ENCODE measurements around the gene GPR153.

The GPR153 gene

DNA sequence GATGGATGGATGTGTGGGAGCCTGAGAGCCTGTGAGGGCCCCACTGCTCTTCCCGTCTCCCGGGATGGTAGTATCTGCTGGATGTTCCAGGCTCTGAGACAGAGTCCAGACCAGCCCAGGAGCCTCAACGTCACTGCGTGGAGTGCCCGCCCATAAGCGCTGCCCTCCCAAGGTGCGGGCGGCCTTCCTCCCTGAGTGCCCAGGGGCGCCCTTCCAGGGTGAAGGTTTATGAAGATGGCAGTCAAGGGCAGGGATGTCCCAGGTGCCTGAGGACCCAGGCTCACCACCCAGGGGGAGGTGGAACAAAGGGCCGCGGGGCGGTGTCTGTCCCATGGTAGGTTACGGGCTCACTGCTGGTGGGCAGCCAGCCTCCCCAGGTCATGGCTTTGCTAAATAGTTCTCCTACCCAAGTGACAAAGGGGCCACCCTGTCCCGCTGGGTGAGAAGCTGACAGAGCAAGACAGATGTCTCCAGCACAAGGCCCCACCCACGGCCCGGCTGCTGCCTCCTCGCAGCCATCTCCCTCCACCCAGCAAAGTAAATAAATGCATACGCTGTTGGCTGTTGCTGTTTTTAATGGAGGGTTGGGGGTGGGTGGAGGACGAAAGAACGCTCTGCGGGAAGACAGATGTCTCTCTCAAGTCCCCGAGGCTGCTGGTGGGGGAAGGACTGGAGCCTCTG is 9.0 kb upstream of the GPR153 start:
- Histone ChIP-seq H3K4me1 (ENCODE audit: control extremely low read depth in 1 of 4, control insufficient read depth in 4 of 4, insufficient read depth in 4 of 4, low read length in 3 of 4) (no peaks in the 10 kb centered on the region), H3K4me3 (ENCODE audit: control insufficient read depth in 1 of 7, extremely low read depth in 1 of 7, insufficient read depth in 4 of 7, low read depth in 2 of 7, low read length in 6 of 7) (no peak overlapping the region), H3K36me3 (ENCODE audit: control insufficient read depth in 4 of 4, insufficient read depth in 4 of 4, low read length in 3 of 4) (peaks cover 0 to 7% (median 0%) of the 10 kb centered on the region in 4 experiments), H3K27ac (ENCODE audit: insufficient read depth in 1 of 2, low read depth in 1 of 2, low read length in 2 of 2, poor library complexity in 1 of 2, severe bottlenecking in 2 of 2) (no peak overlapping the region), H3K9me3 (ENCODE audit: control extremely low read depth in 1 of 5, control insufficient read depth in 4 of 5, insufficient read depth in 2 of 5, low read depth in 1 of 5, low read length in 4 of 5) (no peaks in the 10 kb centered on the region), H3K27me3 (replicated peaks in 2 of 5; ENCODE audit: control insufficient read depth in 4 of 5, insufficient read depth in 5 of 5, low read length in 4 of 5) (no peaks in the 10 kb centered on the region)
- ChIA-PET CTCF (no interaction called here), POLR2A (no interaction called here)
- WGBS (ENCODE audit: insufficient coverage): 99% methylated on average over 8 of the region's 22 CpGs
- no peak for DNase-seq

DNA sequence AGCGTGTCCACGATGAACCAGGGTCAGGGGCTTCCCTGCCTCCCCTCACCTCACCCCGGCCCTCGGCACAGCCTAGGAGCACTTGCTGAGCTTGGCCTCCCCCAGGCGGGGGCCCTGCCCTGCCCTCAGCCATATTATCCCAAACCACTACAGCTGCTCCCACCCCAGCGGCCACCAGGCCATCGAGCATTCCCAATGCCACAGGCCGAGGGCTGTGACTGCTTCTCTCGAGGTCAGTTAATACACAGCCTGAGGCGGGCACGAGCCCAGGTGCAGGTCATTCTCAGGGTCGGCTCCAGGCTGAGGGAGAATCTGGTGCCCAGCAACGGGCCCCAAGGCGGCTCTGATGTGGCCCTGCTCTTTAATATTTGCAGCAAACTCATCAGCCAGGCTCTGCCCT is 8.4 kb upstream of the GPR153 start:
- Histone ChIP-seq H3K4me3 (ENCODE audit: control insufficient read depth in 1 of 7, extremely low read depth in 1 of 7, insufficient read depth in 4 of 7, low read depth in 2 of 7, low read length in 6 of 7) (no peak overlapping the region), H3K9me3 (ENCODE audit: control extremely low read depth in 1 of 5, control insufficient read depth in 4 of 5, insufficient read depth in 2 of 5, low read depth in 1 of 5, low read length in 4 of 5) (no peaks in the 10 kb centered on the region), H3K4me1 (ENCODE audit: control extremely low read depth in 1 of 4, control insufficient read depth in 4 of 4, insufficient read depth in 4 of 4, low read length in 3 of 4) (no peaks in the 10 kb centered on the region), H3K27ac (ENCODE audit: insufficient read depth in 1 of 2, low read depth in 1 of 2, low read length in 2 of 2, poor library complexity in 1 of 2, severe bottlenecking in 2 of 2) (no peak overlapping the region), H3K36me3 (ENCODE audit: control insufficient read depth in 4 of 4, insufficient read depth in 4 of 4, low read length in 3 of 4) (peaks cover 0 to 10% (median 0%) of the 10 kb centered on the region in 4 experiments), H3K27me3 (replicated peaks in 2 of 5; ENCODE audit: control insufficient read depth in 4 of 5, insufficient read depth in 5 of 5, low read length in 4 of 5) (no peaks in the 10 kb centered on the region)
- ChIA-PET POLR2A (no interaction called here), CTCF (no interaction called here)
- no peak for DNase-seq
- 94% methylated on average over 12 of the region's 14 CpGs for WGBS (ENCODE audit: insufficient coverage)

DNA sequence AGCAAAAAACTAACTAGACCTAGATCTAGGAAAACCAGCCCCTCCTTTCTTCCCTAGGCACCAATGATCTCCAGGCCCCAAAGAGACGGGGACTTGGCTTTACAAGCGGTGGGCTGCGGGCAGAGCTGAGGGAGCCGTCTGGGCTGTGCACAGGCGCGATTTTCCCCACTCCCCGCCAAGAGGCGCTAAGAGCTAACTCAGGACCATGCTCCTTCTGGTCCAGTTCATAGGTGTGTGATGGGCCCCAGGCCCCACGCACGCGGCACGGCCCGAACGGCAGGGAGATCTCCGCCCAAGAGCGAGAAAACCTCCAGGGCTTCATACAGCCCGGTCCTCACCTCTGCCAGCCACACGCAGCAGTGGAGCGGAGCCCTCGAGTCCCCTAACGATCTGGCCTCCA is 7.5 kb upstream of the GPR153 start:
- H3K36me3 ChIP-seq (ENCODE audit: control insufficient read depth in 4 of 4, insufficient read depth in 4 of 4, low read length in 3 of 4): peaks cover 0 to 8% (median 0%) of the 10 kb centered on the region in 4 experiments

DNA sequence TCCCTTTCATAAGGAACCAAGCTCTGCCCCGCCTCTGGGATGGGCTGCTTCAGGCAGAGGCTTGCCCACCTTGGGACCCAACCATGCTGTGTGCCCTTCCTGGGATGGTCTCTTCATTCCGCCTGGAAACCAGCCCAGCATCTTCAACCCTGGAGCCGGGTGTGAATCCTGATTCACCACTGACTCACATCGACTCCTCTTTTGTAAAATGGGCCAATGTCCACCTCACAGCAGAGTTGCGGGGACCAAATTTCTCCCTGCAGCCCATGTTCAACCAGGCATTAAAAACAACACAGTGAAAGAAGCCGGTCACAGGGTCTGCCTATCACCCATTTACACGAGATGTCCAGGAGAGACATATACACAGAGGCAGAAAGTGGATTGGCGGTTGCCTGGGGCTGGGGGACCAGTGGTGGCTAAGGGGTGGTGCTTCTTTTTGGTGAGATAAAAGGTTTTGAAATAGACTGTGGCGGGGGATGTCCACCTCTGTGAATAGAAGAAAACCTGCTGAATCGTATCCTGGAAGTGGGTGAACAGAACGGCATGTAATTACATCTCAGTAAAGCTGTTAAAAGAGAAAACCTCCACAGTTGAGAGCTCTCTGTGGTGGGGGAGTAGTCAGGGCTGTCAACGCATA is 6.9 kb upstream of the GPR153 start:
- Histone ChIP-seq H3K9me3 (ENCODE audit: control extremely low read depth in 1 of 5, control insufficient read depth in 4 of 5, insufficient read depth in 2 of 5, low read depth in 1 of 5, low read length in 4 of 5) (no peaks in the 10 kb centered on the region), H3K27me3 (replicated peaks in 2 of 5; ENCODE audit: control insufficient read depth in 4 of 5, insufficient read depth in 5 of 5, low read length in 4 of 5) (peaks cover 0 to 10% (median 2%) of the 10 kb centered on the region in 5 experiments), H3K27ac (ENCODE audit: insufficient read depth in 1 of 2, low read depth in 1 of 2, low read length in 2 of 2, poor library complexity in 1 of 2, severe bottlenecking in 2 of 2) (no peak overlapping the region), H3K4me3 (ENCODE audit: control insufficient read depth in 1 of 7, extremely low read depth in 1 of 7, insufficient read depth in 4 of 7, low read depth in 2 of 7, low read length in 6 of 7) (no peak overlapping the region), H3K4me1 (ENCODE audit: control extremely low read depth in 1 of 4, control insufficient read depth in 4 of 4, insufficient read depth in 4 of 4, low read length in 3 of 4) (no peaks in the 10 kb centered on the region), H3K36me3 (ENCODE audit: control insufficient read depth in 4 of 4, insufficient read depth in 4 of 4, low read length in 3 of 4) (peaks cover 0 to 3% (median 0%) of the 10 kb centered on the region in 4 experiments)
- 98% methylated on average over 7 of the region's 12 CpGs for WGBS (ENCODE audit: insufficient coverage)
- POLR2A ChIA-PET: no interaction called here
- DNase-seq: no peak
- CTCF ChIA-PET: interaction anchor here (0.6 kb wide), 1 partner anchor 10 kb away, joined by 3 read pairs; no protein-coding TSS in a partner anchor

More for the DNA sequence above, 7.5 kb upstream of the GPR153 start:
- H3K4me3 ChIP-seq (ENCODE audit: control insufficient read depth in 1 of 7, extremely low read depth in 1 of 7, insufficient read depth in 4 of 7, low read depth in 2 of 7, low read length in 6 of 7): no peak overlapping the region
- no peaks in the 10 kb centered on the region for H3K9me3 ChIP-seq (ENCODE audit: control extremely low read depth in 1 of 5, control insufficient read depth in 4 of 5, insufficient read depth in 2 of 5, low read depth in 1 of 5, low read length in 4 of 5)
- H3K4me1 ChIP-seq (ENCODE audit: control extremely low read depth in 1 of 4, control insufficient read depth in 4 of 4, insufficient read depth in 4 of 4, low read length in 3 of 4): no peaks in the 10 kb centered on the region
- ChIA-PET CTCF (interaction anchor here (0.6 kb wide), 1 partner anchor 9 kb away, joined by 3 read pairs; no protein-coding TSS in a partner anchor), POLR2A (no interaction called here)
- peaks cover 0 to 4% (median under 1%) of the 10 kb centered on the region in 5 experiments for H3K27me3 ChIP-seq (replicated peaks in 2 of 5; ENCODE audit: control insufficient read depth in 4 of 5, insufficient read depth in 5 of 5, low read length in 4 of 5)
- 93% methylated on average over 20 of the region's 21 CpGs for WGBS (ENCODE audit: insufficient coverage)
- H3K27ac ChIP-seq (ENCODE audit: insufficient read depth in 1 of 2, low read depth in 1 of 2, low read length in 2 of 2, poor library complexity in 1 of 2, severe bottlenecking in 2 of 2): no peak overlapping the region
- DNase-seq: no peak

DNA sequence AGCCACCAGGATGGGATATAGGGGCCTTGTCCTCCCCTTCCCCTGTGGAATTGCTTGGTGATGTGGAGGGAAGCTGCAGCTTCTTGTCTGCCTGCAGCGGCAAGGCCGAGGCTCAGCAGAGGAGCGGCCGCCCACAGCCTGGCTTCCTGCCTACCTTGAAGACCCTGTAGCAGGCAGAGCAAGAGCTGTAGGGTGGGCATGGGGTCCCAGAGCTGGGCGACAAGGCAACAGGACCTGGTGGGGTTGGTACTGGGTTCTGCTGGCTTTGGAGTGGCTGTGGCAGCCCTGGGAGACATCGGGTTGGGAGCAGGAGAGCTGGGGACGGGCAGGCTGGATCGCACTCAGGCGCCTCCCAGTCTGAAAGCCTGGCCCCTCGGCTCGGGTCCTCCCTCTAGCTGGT is 5.7 kb upstream of the GPR153 start:
- H3K9me3 ChIP-seq (ENCODE audit: control extremely low read depth in 1 of 5, control insufficient read depth in 4 of 5, insufficient read depth in 2 of 5, low read depth in 1 of 5, low read length in 4 of 5): no peaks in the 10 kb centered on the region
- 99% methylated on average over 11 of the region's 11 CpGs for WGBS (ENCODE audit: insufficient coverage)
- no peak overlapping the region for H3K27ac ChIP-seq (ENCODE audit: insufficient read depth in 1 of 2, low read depth in 1 of 2, low read length in 2 of 2, poor library complexity in 1 of 2, severe bottlenecking in 2 of 2)
- H3K27me3 ChIP-seq (replicated peaks in 2 of 5; ENCODE audit: control insufficient read depth in 4 of 5, insufficient read depth in 5 of 5, low read length in 4 of 5): peaks cover 0 to 21% (median 7%) of the 10 kb centered on the region in 5 experiments
- no peak overlapping the region for H3K4me3 ChIP-seq (ENCODE audit: control insufficient read depth in 1 of 7, extremely low read depth in 1 of 7, insufficient read depth in 4 of 7, low read depth in 2 of 7, low read length in 6 of 7)
- ChIA-PET POLR2A (no interaction called here), CTCF (no interaction called here)
- no peaks in the 10 kb centered on the region for H3K4me1 ChIP-seq (ENCODE audit: control extremely low read depth in 1 of 4, control insufficient read depth in 4 of 4, insufficient read depth in 4 of 4, low read length in 3 of 4)
- peaks cover 0 to 3% (median 0%) of the 10 kb centered on the region in 4 experiments for H3K36me3 ChIP-seq (ENCODE audit: control insufficient read depth in 4 of 4, insufficient read depth in 4 of 4, low read length in 3 of 4)
- no peak for DNase-seq

DNA sequence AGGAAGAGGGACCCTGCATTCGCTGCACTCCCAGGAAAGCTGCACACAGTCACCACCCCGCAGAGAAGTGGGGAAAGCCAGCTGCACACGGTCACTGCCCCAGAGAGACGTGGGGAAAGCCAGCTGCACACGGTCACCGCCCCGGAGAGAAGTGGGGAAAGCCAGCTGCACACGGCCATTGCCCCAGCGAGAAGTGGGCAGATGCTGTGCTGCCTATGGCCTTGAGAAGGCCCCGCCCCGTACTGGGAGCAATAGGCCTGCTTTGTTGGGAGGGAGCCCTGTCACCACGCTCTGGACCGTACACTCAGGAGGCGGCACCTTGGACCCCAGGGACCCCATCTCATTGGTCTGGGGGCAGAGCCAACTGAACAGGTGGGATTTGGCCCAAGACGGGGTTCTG is 4.3 kb upstream of the GPR153 start:
- POLR2A ChIA-PET: no interaction called here
- Histone ChIP-seq H3K36me3 (ENCODE audit: control insufficient read depth in 4 of 4, insufficient read depth in 4 of 4, low read length in 3 of 4) (peaks cover 0 to 3% (median 0%) of the 10 kb centered on the region in 4 experiments), H3K9me3 (ENCODE audit: control extremely low read depth in 1 of 5, control insufficient read depth in 4 of 5, insufficient read depth in 2 of 5, low read depth in 1 of 5, low read length in 4 of 5) (no peaks in the 10 kb centered on the region), H3K4me3 (ENCODE audit: control insufficient read depth in 1 of 7, extremely low read depth in 1 of 7, insufficient read depth in 4 of 7, low read depth in 2 of 7, low read length in 6 of 7) (no peak overlapping the region), H3K27me3 (replicated peaks in 2 of 5; ENCODE audit: control insufficient read depth in 4 of 5, insufficient read depth in 5 of 5, low read length in 4 of 5) (peaks cover 0 to 27% (median 8%) of the 10 kb centered on the region in 5 experiments), H3K4me1 (ENCODE audit: control extremely low read depth in 1 of 4, control insufficient read depth in 4 of 4, insufficient read depth in 4 of 4, low read length in 3 of 4) (peaks cover 0 to 11% (median 10%) of the 10 kb centered on the region in 4 experiments), H3K27ac (ENCODE audit: insufficient read depth in 1 of 2, low read depth in 1 of 2, low read length in 2 of 2, poor library complexity in 1 of 2, severe bottlenecking in 2 of 2) (no peak overlapping the region)
- CTCF ChIA-PET: interaction anchor here (1.0 to 1.2 kb wide), 4 partner anchors 9 to 154 kb away, joined by 3 read pairs; partner anchors contain the start of gene HES2
- no peak for DNase-seq
- 96% methylated on average over 15 of the region's 15 CpGs for WGBS (ENCODE audit: insufficient coverage)

DNA sequence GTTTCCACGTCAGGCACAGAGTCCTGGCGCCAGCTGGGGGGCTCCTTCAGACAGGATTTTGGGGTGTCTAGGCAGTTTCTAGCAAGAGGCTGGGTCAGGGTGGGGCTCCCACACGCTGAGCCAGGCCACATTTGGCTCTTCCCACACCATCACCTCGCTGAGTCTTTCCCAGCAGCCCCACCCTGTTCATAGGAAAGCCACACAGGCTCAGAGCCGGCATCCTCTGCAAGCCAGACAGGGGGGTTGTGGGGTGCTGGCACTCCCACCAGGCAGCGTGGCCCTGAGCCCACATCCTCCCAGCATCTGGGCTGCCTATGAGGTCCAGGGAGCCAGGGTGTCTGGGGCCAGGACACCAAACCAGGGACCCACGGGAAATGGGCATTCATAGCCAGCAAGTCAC is 2.8 kb upstream of the GPR153 start:
- POLR2A ChIA-PET: no interaction called here
- Histone ChIP-seq H3K9me3 (ENCODE audit: control extremely low read depth in 1 of 5, control insufficient read depth in 4 of 5, insufficient read depth in 2 of 5, low read depth in 1 of 5, low read length in 4 of 5) (no peaks in the 10 kb centered on the region), H3K27ac (ENCODE audit: insufficient read depth in 1 of 2, low read depth in 1 of 2, low read length in 2 of 2, poor library complexity in 1 of 2, severe bottlenecking in 2 of 2) (no peak overlapping the region), H3K4me1 (ENCODE audit: control extremely low read depth in 1 of 4, control insufficient read depth in 4 of 4, insufficient read depth in 4 of 4, low read length in 3 of 4) (peaks cover 0 to 16% (median 14%) of the 10 kb centered on the region in 4 experiments), H3K4me3 (ENCODE audit: control insufficient read depth in 1 of 7, extremely low read depth in 1 of 7, insufficient read depth in 4 of 7, low read depth in 2 of 7, low read length in 6 of 7) (no peak overlapping the region), H3K36me3 (ENCODE audit: control insufficient read depth in 4 of 4, insufficient read depth in 4 of 4, low read length in 3 of 4) (peaks cover 0 to 3% (median 0%) of the 10 kb centered on the region in 4 experiments), H3K27me3 (replicated peaks in 2 of 5; ENCODE audit: control insufficient read depth in 4 of 5, insufficient read depth in 5 of 5, low read length in 4 of 5) (peaks cover 0 to 40% (median 18%) of the 10 kb centered on the region in 5 experiments)
- 85% methylated on average over 6 of the region's 7 CpGs for WGBS (ENCODE audit: insufficient coverage)
- CTCF ChIA-PET: interaction anchor here (1.2 kb wide), 1 partner anchor 15 kb away, joined by 4 read pairs; no protein-coding TSS in a partner anchor
- DNase-seq: no peak

All from common myeloid progenitor, CD34-positive (primary cell).